Liver (tissue), 2 donors: ENCODE measurements around the gene CCDC33.

Experiments used
- JUND ChIP-seq, 2 donors: IDR thresholded peaks; 2 replicates each; pipeline ENCODE4 v1.6.1; 2016; ENCODE audit warnings: antibody characterized with exemption in 2 of 2
- MAX ChIP-seq: IDR thresholded peaks from 2 replicates; pipeline ENCODE4 v1.6.1; 2016; ENCODE audit warnings: antibody characterized with exemption
- donor health status: healthy.

- no peak for TF ChIP-seq MAX
- TF ChIP-seq JUND (IDR thresholded peaks at IDR 0.05) = no peak
Measured at GRCh38 chr15:74382004-74382816, 146.1 kb downstream of the CCDC33 start.
